ENCODE data around the gene GPR37L1. TPM values are rescaled to one million over a fixed set of nuclear protein-coding genes. Genes with fewer than 3 reads are reported as not detected.
"Not testable (repeated sequence)": the region's sequence is repeated elsewhere in the genome, so short reads cannot be mapped to it uniquely, and the experiment has no call there.

GPR37L1 gene
- total RNA-seq, 1 donor from 2014 or later, result 0.82 TPM

GRCh38 chr1:202131956-202132821, 9.5 kb downstream of the GPR37L1 start:
- peak; percentile 43 to 62 for DNase-seq (ENCODE audit: low spot score in 2 of 2)
- FAIRE-seq, result no peak

GRCh38 chr1:202133001-202133400, 10.3 kb downstream of the GPR37L1 start:
- DNase-seq (ENCODE audit: low spot score in 2 of 2) (peak; percentile 55 to 57), FAIRE-seq (no peak)

GRCh38 chr1:202133496-202133895, 10.8 kb downstream of the GPR37L1 start:
- no peak for DNase-seq (ENCODE audit: low spot score in 2 of 2)
- no peak for FAIRE-seq

GRCh38 chr1:202133989-202134388, 11.3 kb downstream of the GPR37L1 start:
- DNase-seq (ENCODE audit: low spot score in 2 of 2) (no peak), FAIRE-seq (no peak)

GRCh38 chr1:202134645-202135172, 12.0 kb downstream of the GPR37L1 start:
- no peak for DNase-seq (ENCODE audit: low spot score in 2 of 2)
- no peak for FAIRE-seq

- no peak for FAIRE-seq
- peak; percentile 74 to 81 for DNase-seq (ENCODE audit: low spot score in 2 of 2)
Measured at GRCh38 chr1:202135221-202135721, 12.6 kb downstream of the GPR37L1 start.

GRCh38 chr1:202140833-202141232, 18.1 kb downstream of the GPR37L1 start:
- no peak for DNase-seq (ENCODE audit: low spot score in 2 of 2)
- FAIRE-seq, result no peak

- FAIRE-seq, result not testable (repeated sequence)
Measured at GRCh38 chr1:202141468-202141867, 18.8 kb downstream of the GPR37L1 start.

GRCh38 chr1:202143011-202143767, 20.5 kb downstream of the GPR37L1 start:
- no peak for FAIRE-seq
- DNase-seq (ENCODE audit: low spot score in 2 of 2), result no peak

More at GRCh38 chr1:202141468-202141867, 18.8 kb downstream of the GPR37L1 start:
- DNase-seq (ENCODE audit: low spot score in 2 of 2), result not testable (repeated sequence)

GRCh38 chr1:202143768-202144401, 21.2 kb downstream of the GPR37L1 start:
- DNase-seq (ENCODE audit: low spot score in 2 of 2) (peak; percentile 60 to 68), FAIRE-seq (no peak)

GRCh38 chr1:202144402-202145067, 21.8 kb downstream of the GPR37L1 start, which contains the start of gene ARL8A:
TSS of gene ARL8A (minus strand) at chr1:202144737. CDS start at chr1:202144572, 165 bp downstream.
- FAIRE-seq, result no peak

GRCh38 chr1:202145068-202145743, 22.5 kb downstream of the GPR37L1 start:
- FAIRE-seq (no peak), DNase-seq (ENCODE audit: low spot score in 2 of 2) (peak in 1 of 2 donors; percentile 44)

More at GRCh38 chr1:202144402-202145067, 21.8 kb downstream of the GPR37L1 start, which contains the start of gene ARL8A:
- peak; percentile 83 to 89 for DNase-seq (ENCODE audit: low spot score in 2 of 2)

- FAIRE-seq; DNase-seq (ENCODE audit: low spot score in 2 of 2): not testable (repeated sequence)
Measured at GRCh38 chr1:202145744-202146140, 23.0 kb downstream of the GPR37L1 start.

- FAIRE-seq (no peak), DNase-seq (ENCODE audit: low spot score in 2 of 2) (no peak)
Measured at GRCh38 chr1:202146279-202146678, 23.6 kb downstream of the GPR37L1 start.

- DNase-seq (ENCODE audit: low spot score in 2 of 2) (no peak), FAIRE-seq (no peak)
Measured at GRCh38 chr1:202146993-202147392, 24.3 kb downstream of the GPR37L1 start.

GRCh38 chr1:202148391-202148790, 25.7 kb downstream of the GPR37L1 start:
- no peak for FAIRE-seq
- no peak for DNase-seq (ENCODE audit: low spot score in 2 of 2)

GRCh38 chr1:202149566-202149965, 26.8 kb downstream of the GPR37L1 start:
- no peak for DNase-seq (ENCODE audit: low spot score in 2 of 2)
- FAIRE-seq, result no peak

- FAIRE-seq (no peak), DNase-seq (ENCODE audit: low spot score in 2 of 2) (no peak)
Measured at GRCh38 chr1:202150187-202150586, 27.5 kb downstream of the GPR37L1 start.

- no peak for DNase-seq (ENCODE audit: low spot score in 2 of 2)
- no peak for FAIRE-seq
Measured at GRCh38 chr1:202150602-202151001, 27.9 kb downstream of the GPR37L1 start.

Data from frontal cortex (tissue), 4 donors.